Measurements from ENCODE around the gene TRIM7. TPM values are rescaled to one million over a fixed set of nuclear protein-coding genes. Genes with fewer than 3 reads are reported as not detected.

TRIM7 gene
- total and polyA plus RNA-seq, 9 of the 15 experiments (the other 6 are each of a cell fraction or from before 2014, with no cell fraction given): 2.6 to 14.9 (median 8.9) TPM

DNA sequence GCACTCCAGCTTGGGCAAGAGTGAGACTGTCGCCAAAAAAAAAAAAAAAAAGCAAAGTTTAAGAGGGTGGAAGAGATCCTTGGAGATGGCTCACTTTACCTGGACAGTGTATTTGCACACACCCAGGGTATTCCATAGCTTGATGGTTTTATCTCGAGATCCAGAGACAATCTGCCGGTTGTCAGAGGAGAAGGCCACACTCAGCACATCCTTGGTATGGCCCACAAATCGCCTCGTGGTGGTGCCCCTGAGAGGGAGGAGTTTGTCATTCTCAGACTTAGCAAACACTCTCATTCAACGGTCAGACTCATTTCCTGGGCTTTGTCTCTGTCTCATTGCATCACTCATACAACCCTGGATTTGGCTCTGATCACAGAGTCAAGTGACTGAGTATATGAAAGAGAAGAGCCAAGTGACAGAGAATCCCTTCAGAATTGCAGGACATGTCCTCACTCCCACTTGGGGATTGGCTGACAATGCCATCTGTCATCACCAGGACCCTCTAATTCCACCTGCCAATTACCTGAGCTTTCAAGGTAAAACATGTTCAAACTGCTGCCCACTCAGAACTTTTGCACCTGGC is 36.5 kb upstream of the TRIM7 start:
- ATAC-seq: peak; percentile 1; the same call in 1 of the 3 replicates
- H4K20me1 ChIP-seq (replicated peaks; ENCODE audit: control insufficient read depth, insufficient read depth, low read length): peaks cover 58% of the 10 kb centered on the region
- peak in 1 of 4 experiments; percentile 56 for DNase-seq (ENCODE audit: extremely low read depth in 1 of 4, low spot score in 3 of 4)
- peak overlapping the region; percentile 99 for H3K27ac ChIP-seq (ENCODE audit: extremely low read depth, low read depth, low read length)
- intact Hi-C loops (cut with micrococcal nuclease) (no loop called here), in situ Hi-C loops (cut with MboI) (no loop called here)
- H2AFZ ChIP-seq (ENCODE audit: low read depth, low read length): no peak overlapping the region
- FAIRE-seq: no peak
- H3K9me1 ChIP-seq (ENCODE audit: control insufficient read depth, insufficient read depth, low read length): peaks cover 8% of the 10 kb centered on the region
- no peaks in the 10 kb centered on the region for H3K9me3 ChIP-seq (replicated peaks; ENCODE audit: control insufficient read depth, insufficient read depth, low read depth, low read length)
- no TSS peak for BruUV-seq (replicated peaks)
- peaks cover 31 to 44% of the 10 kb centered on the region in 2 experiments; a peak in 4 of 5 replicates for H3K4me1 ChIP-seq (replicated peaks in 1 of 2; ENCODE audit: control insufficient read depth in 2 of 2, insufficient read depth in 2 of 2, low read length in 2 of 2)
- peak overlapping the region; percentile 93 for H3K4me2 ChIP-seq (ENCODE audit: insufficient read depth, low read length)
- WGBS (ENCODE audit: insufficient coverage, low coverage, missing lambda C conversion rate): 9% methylated on average over 6 of the region's 6 CpGs
- peak overlapping the region; percentile 94 for H3K4me3 ChIP-seq
- H3K27me3 ChIP-seq (ENCODE audit: control insufficient read depth in 2 of 2, insufficient read depth in 2 of 2, low read length in 2 of 2): no peaks in the 10 kb centered on the region
- H3K79me2 ChIP-seq (ENCODE audit: control insufficient read depth, insufficient read depth, low read length): peaks cover 87% of the 10 kb centered on the region
- H3K36me3 ChIP-seq (ENCODE audit: control insufficient read depth, insufficient read depth, low read length): peaks cover 69% of the 10 kb centered on the region
- ChIA-PET POLR2A (interaction anchor here (1.2 to 17.5 kb wide), 6 partner anchors 9 to 60 kb away, joined by 3 to 185 read pairs (median 4); partner anchors contain the start of genes TRIM41 and TRIM52), CTCF (ENCODE audit: low intra/inter-chr PET ratio) (interaction anchor here (0.7 kb wide), 1 partner anchor 13 kb away, joined by 3 read pairs; no protein-coding TSS in a partner anchor)
- peak overlapping the region; percentile 99 to 100 for H3K9ac ChIP-seq (ENCODE audit: insufficient read depth in 1 of 2, low read depth in 2 of 2, low read length in 2 of 2)
- TF ChIP-seq ZNF140 (CRISPR knock-in tag; IDR thresholded peaks at IDR 0.05) (no peak), SMARCA4 (IDR thresholded peaks at IDR 0.05) (peak; percentile 16; the same call in 1 of the 2 replicates), SIX5 (IDR thresholded peaks at IDR 0.05; ENCODE audit: borderline replicate concordance in 1 of 2, insufficient read depth in 1 of 2, low read depth in 1 of 2, low read length in 2 of 2) (no peak), TSC22D4 (tag; IDR thresholded peaks at IDR 0.05) (no peak), FOXA3 (CRISPR knock-in tag; conservative IDR thresholded peaks at IDR 0.05 in 1 of 2, IDR thresholded peaks at IDR 0.05 in 1 of 2) (no peak), TEAD1 (CRISPR knock-in tag; IDR thresholded peaks at IDR 0.05) (no peak; a peak in 1 of 4 replicates), DPF2 (IDR thresholded peaks at IDR 0.05) (0 out of 2 replicates have a peak, but pooled peaks have one; percentile 10), TARDBP (IDR thresholded peaks at IDR 0.05) (no peak), KLF13 (tag; IDR thresholded peaks at IDR 0.05; ENCODE audit: borderline replicate concordance, low read depth) (no peak), ZNF551 (CRISPR knock-in tag; IDR thresholded peaks at IDR 0.05) (no peak), ZNF431 (CRISPR knock-in tag; IDR thresholded peaks at IDR 0.05) (no peak), TEAD4 (IDR thresholded peaks at IDR 0.05; ENCODE audit: low read length) (no peak), TEAD4 (CRISPR knock-in tag; IDR thresholded peaks at IDR 0.05; ENCODE audit: borderline replicate concordance) (peak; percentile 26; the same call in 1 of the 2 replicates), RBFOX2 (IDR thresholded peaks at IDR 0.05; ENCODE audit: low read depth, low read length) (peak; percentile 58)
- TF ChIP-seq, protein P1, sequence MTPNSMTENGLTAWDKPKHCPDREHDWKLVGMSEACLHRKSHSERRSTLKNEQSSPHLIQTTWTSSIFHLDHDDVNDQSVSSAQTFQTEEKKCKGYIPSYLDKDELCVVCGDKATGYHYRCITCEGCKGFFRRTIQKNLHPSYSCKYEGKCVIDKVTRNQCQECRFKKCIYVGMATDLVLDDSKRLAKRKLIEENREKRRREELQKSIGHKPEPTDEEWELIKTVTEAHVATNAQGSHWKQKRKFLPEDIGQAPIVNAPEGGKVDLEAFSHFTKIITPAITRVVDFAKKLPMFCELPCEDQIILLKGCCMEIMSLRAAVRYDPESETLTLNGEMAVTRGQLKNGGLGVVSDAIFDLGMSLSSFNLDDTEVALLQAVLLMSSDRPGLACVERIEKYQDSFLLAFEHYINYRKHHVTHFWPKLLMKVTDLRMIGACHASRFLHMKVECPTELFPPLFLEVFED (CRISPR knock-in tag; conservative IDR thresholded peaks at IDR 0.05): no peak
- TF ChIP-seq, protein P2, sequence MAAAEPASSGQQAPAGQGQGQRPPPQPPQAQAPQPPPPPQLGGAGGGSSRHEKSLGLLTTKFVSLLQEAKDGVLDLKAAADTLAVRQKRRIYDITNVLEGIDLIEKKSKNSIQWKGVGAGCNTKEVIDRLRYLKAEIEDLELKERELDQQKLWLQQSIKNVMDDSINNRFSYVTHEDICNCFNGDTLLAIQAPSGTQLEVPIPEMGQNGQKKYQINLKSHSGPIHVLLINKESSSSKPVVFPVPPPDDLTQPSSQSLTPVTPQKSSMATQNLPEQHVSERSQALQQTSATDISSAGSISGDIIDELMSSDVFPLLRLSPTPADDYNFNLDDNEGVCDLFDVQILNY (CRISPR knock-in tag; IDR thresholded peaks at IDR 0.05): no peak
- TF ChIP-seq, protein P3, sequence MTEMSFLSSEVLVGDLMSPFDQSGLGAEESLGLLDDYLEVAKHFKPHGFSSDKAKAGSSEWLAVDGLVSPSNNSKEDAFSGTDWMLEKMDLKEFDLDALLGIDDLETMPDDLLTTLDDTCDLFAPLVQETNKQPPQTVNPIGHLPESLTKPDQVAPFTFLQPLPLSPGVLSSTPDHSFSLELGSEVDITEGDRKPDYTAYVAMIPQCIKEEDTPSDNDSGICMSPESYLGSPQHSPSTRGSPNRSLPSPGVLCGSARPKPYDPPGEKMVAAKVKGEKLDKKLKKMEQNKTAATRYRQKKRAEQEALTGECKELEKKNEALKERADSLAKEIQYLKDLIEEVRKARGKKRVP (CRISPR knock-in tag; IDR thresholded peaks at IDR 0.05): peak; percentile 36; the same call in 1 of the 2 replicates
- TF ChIP-seq, protein P4, sequence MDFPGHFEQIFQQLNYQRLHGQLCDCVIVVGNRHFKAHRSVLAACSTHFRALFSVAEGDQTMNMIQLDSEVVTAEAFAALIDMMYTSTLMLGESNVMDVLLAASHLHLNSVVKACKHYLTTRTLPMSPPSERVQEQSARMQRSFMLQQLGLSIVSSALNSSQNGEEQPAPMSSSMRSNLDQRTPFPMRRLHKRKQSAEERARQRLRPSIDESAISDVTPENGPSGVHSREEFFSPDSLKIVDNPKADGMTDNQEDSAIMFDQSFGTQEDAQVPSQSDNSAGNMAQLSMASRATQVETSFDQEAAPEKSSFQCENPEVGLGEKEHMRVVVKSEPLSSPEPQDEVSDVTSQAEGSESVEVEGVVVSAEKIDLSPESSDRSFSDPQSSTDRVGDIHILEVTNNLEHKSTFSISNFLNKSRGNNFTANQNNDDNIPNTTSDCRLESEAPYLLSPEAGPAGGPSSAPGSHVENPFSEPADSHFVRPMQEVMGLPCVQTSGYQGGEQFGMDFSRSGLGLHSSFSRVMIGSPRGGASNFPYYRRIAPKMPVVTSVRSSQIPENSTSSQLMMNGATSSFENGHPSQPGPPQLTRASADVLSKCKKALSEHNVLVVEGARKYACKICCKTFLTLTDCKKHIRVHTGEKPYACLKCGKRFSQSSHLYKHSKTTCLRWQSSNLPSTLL (IDR thresholded peaks at IDR 0.05): no peak
